DMS114 treated with DMSO at 0.1 percent for 48 hours (cell line): ENCODE data around the gene ARHGAP12.
"Not testable (repeated sequence)": the region's sequence is repeated elsewhere in the genome, so short reads cannot be mapped to it uniquely, and the experiment has no call there.

Experiments used
- DNase-seq: peaks from one replicate; lab custom pipeline; 2025; ENCODE audit not compliant: unreplicated experiment; lab: John Stamatoyannopoulos, UW

Gene ARHGAP12

DNA sequence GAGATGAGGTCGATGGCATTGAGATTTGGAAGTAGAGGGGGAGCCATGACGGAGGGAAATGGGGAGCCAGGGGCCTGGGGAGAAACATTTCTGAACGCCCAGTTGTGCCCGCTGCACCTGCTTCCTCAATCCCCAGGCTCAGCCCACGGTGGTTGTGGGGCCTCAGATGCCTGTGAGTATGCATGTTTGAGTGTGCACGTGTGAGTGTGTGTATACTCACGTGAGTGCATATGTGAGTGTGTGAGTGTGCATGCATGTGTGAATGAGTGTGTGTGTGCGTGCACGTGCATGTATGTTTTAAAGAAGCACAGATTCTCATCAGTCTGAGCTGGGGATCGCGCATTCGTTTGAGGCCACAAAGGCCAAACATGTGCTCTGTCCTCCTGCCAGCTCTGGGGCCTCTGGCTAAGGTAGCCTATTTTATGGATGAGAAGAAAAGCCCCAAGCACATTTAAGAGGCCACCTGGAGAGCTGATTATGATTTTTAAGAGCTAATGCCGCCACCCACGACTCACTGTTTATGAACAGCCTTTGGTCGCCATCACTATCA is 154.8 kb downstream of the ARHGAP12 start:
- no peak for DNase-seq

GRCh38 chr10:31771331-31771831 is 157.2 kb downstream of the ARHGAP12 start:
- DNase-seq: no peak

DNA sequence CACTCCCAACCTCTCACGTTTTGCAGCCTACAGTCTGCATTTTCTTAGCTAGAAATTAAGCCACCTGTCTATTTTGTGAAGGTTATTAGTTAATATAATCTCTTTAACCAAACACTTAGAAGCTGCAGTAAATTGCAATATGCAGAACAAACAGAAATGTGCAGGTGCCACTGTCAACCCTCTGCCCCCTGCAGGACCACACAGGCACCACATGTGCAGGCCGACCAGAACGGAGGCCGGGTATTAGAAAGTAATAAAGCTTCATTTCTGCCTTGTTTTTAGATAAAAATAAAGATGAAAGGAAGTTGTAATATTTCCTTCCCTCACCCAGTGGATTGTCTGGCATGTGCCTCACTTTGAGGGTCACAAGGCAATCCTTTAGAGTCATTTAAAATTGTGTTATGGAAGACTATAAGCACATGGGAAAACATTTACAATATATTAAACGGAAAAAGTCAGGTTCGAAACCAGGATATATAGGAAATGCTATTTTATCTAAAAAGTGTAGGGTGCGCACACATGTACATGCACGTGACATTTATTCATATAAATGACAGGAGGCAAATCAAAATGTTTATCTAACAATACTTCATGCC is 158.2 kb downstream of the ARHGAP12 start:
- no peak for DNase-seq

DNA sequence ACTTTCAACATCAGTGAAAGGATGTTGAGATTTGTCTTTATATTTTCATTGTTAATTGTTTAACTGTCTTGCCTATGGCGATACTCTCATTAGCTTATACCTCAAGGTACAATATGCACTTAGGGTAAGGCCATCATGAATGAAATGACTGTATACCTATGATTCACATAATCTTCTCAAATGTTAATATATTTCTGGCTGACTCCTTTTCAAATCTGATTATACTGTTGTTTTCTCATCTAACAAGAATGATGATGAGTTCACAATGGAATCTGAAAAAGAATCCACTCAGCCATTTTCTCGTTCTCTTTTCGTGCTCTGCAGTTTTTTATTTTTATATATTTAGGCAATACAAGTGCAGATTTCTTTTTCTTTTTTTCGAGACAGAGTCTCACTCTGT is 159.1 kb downstream of the ARHGAP12 start:
- DNase-seq: no peak

- DNase-seq: not testable (repeated sequence)
Measured at GRCh38 chr10:31768935-31769334, 159.7 kb downstream of the ARHGAP12 start.

- no peak for DNase-seq
Measured at GRCh38 chr10:31768467-31768866, 160.2 kb downstream of the ARHGAP12 start.

GRCh38 chr10:31765541-31765940 is 163.1 kb downstream of the ARHGAP12 start:
- no peak for DNase-seq

- no peak for DNase-seq
Measured at GRCh38 chr10:31762316-31762715, 166.3 kb downstream of the ARHGAP12 start.

- no peak for DNase-seq
Measured at GRCh38 chr10:31761156-31761555, 167.5 kb downstream of the ARHGAP12 start.

GRCh38 chr10:31760674-31761081 is 168.0 kb downstream of the ARHGAP12 start:
- DNase-seq: no peak

GRCh38 chr10:31759799-31760626 is 168.6 kb downstream of the ARHGAP12 start:
- DNase-seq: peak; percentile 94

- no peak for DNase-seq
Measured at GRCh38 chr10:31759124-31759798, 169.4 kb downstream of the ARHGAP12 start.

- DNase-seq: no peak
Measured at GRCh38 chr10:31758495-31758894, 170.1 kb downstream of the ARHGAP12 start.

DNA sequence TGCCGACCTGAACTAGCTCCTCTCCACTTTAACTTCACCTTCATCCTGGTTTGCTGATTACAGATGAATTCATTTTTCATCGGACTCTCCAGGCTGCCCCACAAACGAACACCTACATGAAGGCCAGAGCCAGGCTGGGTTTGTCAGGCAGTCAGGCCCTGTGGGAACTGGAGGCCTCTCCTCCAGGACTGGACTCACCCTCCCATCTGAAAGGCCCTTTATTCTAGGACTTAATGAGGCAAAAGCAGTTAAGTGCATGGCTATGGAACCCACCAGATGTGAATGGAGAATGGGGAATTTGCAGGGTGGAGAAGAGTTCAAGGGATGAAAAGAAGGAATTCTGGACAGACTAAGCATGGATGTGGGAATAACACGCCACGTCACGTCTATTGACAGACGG is 170.8 kb downstream of the ARHGAP12 start:
- DNase-seq: no peak

GRCh38 chr10:31757386-31757791 is 171.2 kb downstream of the ARHGAP12 start:
- no peak for DNase-seq

GRCh38 chr10:31756729-31757110 is 171.9 kb downstream of the ARHGAP12 start:
- DNase-seq: no peak

DNA sequence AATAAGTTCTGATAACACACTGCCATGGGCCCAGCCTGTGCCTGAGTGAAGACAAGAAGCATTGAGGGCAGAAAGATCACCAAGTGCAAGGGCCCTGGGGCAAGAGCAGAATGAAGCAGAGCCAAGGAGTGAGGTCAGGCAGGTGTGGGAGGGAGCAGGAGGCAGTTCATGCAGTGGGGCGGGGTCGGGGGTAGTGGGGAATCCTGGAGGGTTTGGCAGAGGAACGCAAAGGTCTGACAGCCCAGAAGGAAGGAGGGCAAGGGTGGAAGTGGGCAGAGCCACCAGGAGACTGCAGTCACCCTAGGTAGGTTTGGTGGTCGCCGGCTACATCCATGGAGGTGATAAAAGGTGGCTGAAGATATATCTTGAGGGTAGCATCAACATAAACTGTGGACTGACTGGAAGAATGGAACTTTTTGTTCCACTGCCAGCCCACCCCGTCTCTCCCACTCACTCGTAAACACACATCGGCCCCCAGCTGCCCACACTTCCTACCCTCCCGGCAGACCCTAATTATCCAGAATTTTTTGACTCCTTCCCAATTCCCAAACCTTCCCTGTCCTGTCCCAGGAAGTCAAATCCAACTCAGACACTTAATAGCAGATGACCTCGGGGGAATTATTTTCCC is 172.4 kb downstream of the ARHGAP12 start:
- no peak for DNase-seq
